Pancreas (tissue), 10 donors: ENCODE results near the gene CTRL. TPM values are rescaled to one million over a fixed set of nuclear protein-coding genes. Genes with fewer than 3 reads are reported as not detected.

Experiments
- ATAC-seq, 4 donors: fragments of 200-7000 bp; cut with Tn5 transposase; one replicate each; pipeline versions ENCODE4 v1.8.0 to v1.9.1; 2020; ENCODE audit warnings: mild to moderate bottlenecking in 4 of 4, moderate library complexity in 4 of 4
- DNase-seq, 6 donors: peaks; one replicate each; pipeline ENCODE4 v3.0.0-alpha.2; 2020
- FAIRE-seq: peaks from 2 replicates; lab custom pipeline; 2012; peaks lifted over from hg19 to GRCh38; lab: Jason Lieb, UNC
- H3K27ac ChIP-seq, 4 donors: fragments of 200-600 bp; sonication (generic); 1 replicate in 3 of 4; 2 replicates in 1 of 4; pipeline versions ENCODE4 v1.5.0 to v1.8.0; 2020
- H3K27me3 ChIP-seq, 4 donors: fragments of 200-600 bp; one replicate each; pipeline ENCODE4 v1.8.0; 2021
- H3K36me3 ChIP-seq, 3 donors: fragments of 200-600 bp; sonication (generic) in 1 of 3; one replicate each; pipeline versions ENCODE4 v1.5.0 to v1.8.0; 2020 to 2021
- H3K4me1 ChIP-seq, 3 donors: fragments of 200-600 bp; one replicate each; pipeline ENCODE4 v1.8.0; 2021
- H3K4me3 ChIP-seq, 4 donors: fragments of 200-600 bp; sonication (generic) in 2 of 4; one replicate each; pipeline versions ENCODE4 v1.5.0 to v1.8.0; 2020 to 2021
- H3K9me3 ChIP-seq, 4 donors: fragments of 200-600 bp; one replicate each; pipeline ENCODE4 v1.8.0; 2021
- CTCF ChIP-seq, 4 donors: fragments of 200-600 bp; sonication (generic) in 3 of 4; IDR thresholded peaks; one replicate each; pipeline versions ENCODE4 v1.5.0 to v1.8.0; 2021; ENCODE audit warnings: antibody characterized with exemption in 4 of 4
- WGBS, 2 donors: extraction: QIAGEN DNeasy Blood & Tissue Kit; methylation state at CpG; one replicate each; pipeline ENCODE4 v1.1.7; 2013; 5-methylcytosine and 5-hydroxymethylcytosine counted together
- intact Hi-C, 3 donors: fragments of 100-400 bp; cut with DNase I; formaldehyde crosslinking; loops; one replicate each; pipeline versions ENCODE4 v1.11.1 to v1.14.2; 2022
- polyA plus RNA-seq, 2 donors: library from polyadenylated mRNA; stranded (reverse); fragments of 200-250 nt; gene quantifications; one replicate each; pipeline ENCODE4 v1.2.3, GENCODE V29; 2013
- total RNA-seq, 6 donors: library from RNA; stranded (reverse); fragmentation: NEBNext Ultra II Directional in 4 of 6; extraction: Animal tissue kit (Norgen Biotek cat#: 25700) in 4 of 6; gene quantifications; one replicate each; pipeline versions ENCODE4 v1.2.1 to v1.2.4, GENCODE V29; 2021 to 2023
- donor health status: healthy with polysubstance abuse.
- donor health status: DM: no; HTN: no; CAD: no; lungs with moderate emphysema.
- donor health status: DM: no; HTN: no; CAD: no.
- donor health status: control.
- donor health status: control.
- donor health status: Bipolar disorder and iron deficiency.
- donor health status: DM: yes; HTN: yes; CAD: no.
- donor health status: DM: no; HTN: no; CAD: no.
- donor health status: DM: no; HTN: no; CAD: no.
- donor health status: DM: yes; HTN: yes; CAD: no.

The CTRL gene
- total RNA-seq (1,000 to 10,000 TPM in 2 of 6 donors, 100 to 1,000 TPM in 4; 559 to 2,165 (median 815) TPM), polyA plus RNA-seq (100 to 1,000 TPM; 580 to 609 TPM)

- Histone ChIP-seq H3K9me3 (no peaks in the 10 kb centered on the region), H3K4me3 (peak within 1 kb of the TSS; percentile 31 to 43 (median 43)), H3K27ac (peak within 1 kb of the TSS; percentile 33 to 80 (median 74)), H3K36me3 (peaks cover 0 to 5% (median 0%) of the 10 kb centered on the region in 3 donors), H3K4me1 (peaks cover 0 to 16% (median 8%) of the 10 kb centered on the region in 3 donors), H3K27me3 (no peaks in the 10 kb centered on the region)
- DNase-seq, result peak in 5 of 6 donors; percentile 85 to 93 (median 86)
- TF ChIP-seq CTCF (IDR thresholded peaks at IDR 0.05), result peak in 1 of 4 donors; percentile 8
- intact Hi-C loops, result loop anchor here in 2 of 3 donors (5.0 to 10.0 kb wide), 4 partner anchors 35 to 407 kb away; partner anchors contain the start of genes NRN1L (in 1 of the 2) and RIPOR1 (in 1 of the 2)
- WGBS, 2 donors, result 43 to 50% methylated on average over 15 of the region's 15 CpGs
- peak in 3 of 4 donors; percentile 12 to 29 (median 26) for ATAC-seq
- FAIRE-seq, result no peak
These were observed at the start of gene CTRL for GRCh38 chr16:67931712-67932461. CTRL (minus strand) TSS chr16:67931862; CDS start chr16:67931852, 10 bp downstream.

GRCh38 chr16:67979955-67980678, 48.5 kb upstream of the CTRL start, which contains the start of gene DPEP3:
DPEP3 (minus strand) TSS chr16:67980499; CDS start chr16:67980380, 119 bp downstream.
- DNase-seq, result no peak
- WGBS, 2 donors, result 50 to 70% methylated on average over 38 to 62 of the region's 62 CpGs
- no peak for FAIRE-seq
- peaks cover 0 to 4% (median 0%) of the 10 kb centered on the region in 3 donors for H3K4me1 ChIP-seq
- no peak within 1 kb of the TSS for H3K27ac ChIP-seq
- H3K27me3 ChIP-seq, result no peaks in the 10 kb centered on the region
- no peak for ATAC-seq
- no peak for TF ChIP-seq CTCF (IDR thresholded peaks at IDR 0.05)
- intact Hi-C loops, result loop anchor here in 1 of 3 donors (10.0 kb wide), 1 partner anchor 255 kb away; the partner anchor contains the start of gene ESRP2
- H3K4me3 ChIP-seq, result no peak within 1 kb of the TSS
- no peaks in the 10 kb centered on the region for H3K9me3 ChIP-seq
- H3K36me3 ChIP-seq, result no peaks in the 10 kb centered on the region

GRCh38 chr16:67977469-67978227, 46.0 kb upstream of the CTRL start:
- Histone ChIP-seq H3K27me3 (no peaks in the 10 kb centered on the region), H3K36me3 (no peaks in the 10 kb centered on the region), H3K4me1 (no peaks in the 10 kb centered on the region), H3K9me3 (no peaks in the 10 kb centered on the region), H3K4me3 (no peak overlapping the region), H3K27ac (no peak overlapping the region)
- FAIRE-seq (no peak), DNase-seq (no peak), ATAC-seq (no peak)
- WGBS, 2 donors, result 67 to 70% methylated on average over 9 of the region's 9 CpGs
- TF ChIP-seq CTCF (IDR thresholded peaks at IDR 0.05), result no peak
- intact Hi-C loops, result no loop called here

- intact Hi-C loops, result no loop called here
- no peak for DNase-seq
- TF ChIP-seq CTCF (IDR thresholded peaks at IDR 0.05), result no peak
- WGBS, 2 donors, result 43 to 56% methylated on average over 5 of the region's 5 CpGs
- H3K27ac ChIP-seq, result no peak overlapping the region
- no peaks in the 10 kb centered on the region for H3K4me1 ChIP-seq
- H3K36me3 ChIP-seq, result no peaks in the 10 kb centered on the region
- no peaks in the 10 kb centered on the region for H3K27me3 ChIP-seq
- ATAC-seq, result no peak
- no peaks in the 10 kb centered on the region for H3K9me3 ChIP-seq
- FAIRE-seq, result no peak
- no peak overlapping the region for H3K4me3 ChIP-seq
These were observed 45.3 kb upstream of the CTRL start for GRCh38 chr16:67977005-67977404.
